HG02973 (cell line): ENCODE measurements around the gene C6.

Experiments used
- ATAC-seq: cut with Tn5 transposase; IDR thresholded peaks from one replicate; pipeline ENCODE4 v1.9.1; 2021; ENCODE audit warnings: moderate library complexity; ENCODE audit not compliant: unreplicated experiment

C6 gene

GRCh38 chr5:41127967-41128690 lies 85.2 kb downstream of the C6 start:
- no peak for ATAC-seq

DNA sequence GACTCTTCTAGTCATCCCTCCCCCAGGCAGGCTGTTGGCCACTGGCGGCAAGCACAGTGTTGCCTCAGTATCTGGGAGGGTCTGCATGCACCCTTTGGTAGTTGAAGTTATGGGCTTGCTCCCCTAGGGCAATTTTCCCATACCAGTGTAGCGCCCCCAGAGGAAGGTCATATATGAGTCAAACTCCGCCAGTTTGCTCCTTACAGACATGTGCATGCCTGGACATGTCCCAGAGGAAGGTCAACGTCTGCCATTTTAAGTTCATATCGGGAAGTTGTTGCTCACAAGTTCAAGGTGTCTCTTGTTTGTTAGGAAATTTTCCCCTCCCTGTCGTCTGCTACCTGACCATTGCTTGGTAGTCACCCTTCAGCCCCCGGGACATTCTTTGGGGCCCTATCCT lies 90.9 kb downstream of the C6 start:
- ATAC-seq = no peak

GRCh38 chr5:41120600-41120999 lies 92.7 kb downstream of the C6 start:
- no peak for ATAC-seq

- ATAC-seq = no peak
These were observed 95.2 kb downstream of the C6 start for GRCh38 chr5:41118177-41118576.

DNA sequence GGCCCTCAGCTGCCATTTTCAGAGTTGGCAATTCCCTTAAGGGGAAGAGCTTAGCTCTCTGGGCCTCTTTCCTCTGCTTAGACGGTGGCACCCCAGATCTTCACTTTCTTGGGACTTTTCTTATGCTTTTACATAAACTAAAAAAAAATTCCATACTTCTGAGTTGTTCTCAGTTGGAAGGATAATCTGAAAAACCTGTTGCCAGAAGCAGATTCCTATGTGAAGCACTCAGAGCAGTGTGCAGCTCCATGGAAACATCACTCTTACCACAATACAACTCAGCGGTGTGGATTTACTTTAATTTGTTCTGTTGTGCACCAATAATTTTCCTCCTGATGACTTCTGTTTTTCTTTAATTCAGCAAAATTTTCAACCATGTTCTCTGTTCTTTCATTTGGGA lies 98.1 kb downstream of the C6 start:
- no peak for ATAC-seq

GRCh38 chr5:41112486-41113455 lies 100.6 kb downstream of the C6 start:
- ATAC-seq = no peak

- no peak for ATAC-seq
These were observed 104.1 kb downstream of the C6 start for GRCh38 chr5:41109186-41109585.

GRCh38 chr5:41102341-41102740 lies 111.0 kb downstream of the C6 start:
- ATAC-seq = no peak

- no peak for ATAC-seq
These were observed 115.7 kb downstream of the C6 start for GRCh38 chr5:41097642-41098041.

DNA sequence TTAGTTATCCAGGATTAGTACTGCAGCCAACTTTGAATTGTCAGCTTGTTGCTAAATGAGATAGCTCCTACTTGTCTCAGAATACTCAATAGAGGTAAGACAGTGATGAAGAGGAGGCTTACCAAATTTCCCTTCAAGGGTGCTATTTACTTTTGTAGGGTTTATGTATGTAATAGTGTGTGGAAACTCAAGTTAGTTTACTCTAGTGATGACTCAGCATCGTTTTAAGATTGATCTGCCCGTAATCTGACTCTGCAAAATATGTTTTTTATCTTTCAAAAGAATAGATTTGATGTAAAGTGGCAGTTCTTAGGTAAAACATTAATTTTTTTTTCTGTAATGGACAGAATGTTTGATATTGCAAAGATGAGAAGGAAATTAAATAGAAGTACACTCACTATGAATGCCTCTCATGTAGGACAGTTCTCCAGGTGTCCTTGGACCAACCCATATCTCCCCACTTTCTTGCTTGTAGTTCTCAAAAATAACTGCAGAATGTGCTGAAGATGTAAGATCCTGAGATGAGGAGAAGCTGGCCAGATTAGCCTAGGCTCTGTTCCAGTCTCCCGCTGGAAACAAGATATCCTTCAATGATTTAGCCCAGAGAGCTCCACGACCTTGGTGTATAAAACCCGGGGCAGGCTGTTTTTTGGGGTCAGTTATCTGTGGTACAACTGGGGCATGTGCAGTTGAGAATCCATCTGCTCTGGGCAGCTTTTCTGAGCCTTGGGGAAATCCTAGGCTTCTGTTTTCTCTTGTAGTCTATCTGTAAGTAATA lies 117.8 kb downstream of the C6 start:
- no peak for ATAC-seq

GRCh38 chr5:41094871-41095270 lies 118.5 kb downstream of the C6 start:
- ATAC-seq = no peak

DNA sequence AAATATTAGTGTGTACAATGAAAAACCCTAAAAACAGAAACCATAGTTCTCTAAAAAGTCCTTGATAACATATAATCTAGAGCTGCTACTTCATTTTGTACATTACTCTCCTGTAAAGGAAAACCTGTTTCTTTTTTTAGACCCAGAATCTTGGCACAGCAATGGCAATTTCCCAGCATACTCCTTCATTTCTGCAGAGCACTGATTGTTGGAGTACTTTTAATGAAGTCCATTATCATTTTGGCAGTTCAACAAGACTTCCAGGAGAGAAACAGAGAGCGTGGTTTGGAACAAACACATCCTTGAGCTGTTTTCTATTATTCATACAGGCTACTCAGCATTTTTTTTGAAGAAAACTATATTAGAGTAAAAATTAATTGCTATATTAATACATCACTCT lies 119.5 kb downstream of the C6 start:
- ATAC-seq = no peak
